Fibroblast of lung (primary cell): ENCODE results near the gene NUTM1.

Source experiments
- CTCF ChIP-seq, 2 donors: IDR thresholded peaks in 1 of 2; conservative IDR thresholded peaks in 1 of 2; 1 replicate in 1 of 2; 2 replicates in 1 of 2; pipeline ENCODE4 v1.5.1; 2011 to 2012; ENCODE audit warnings: low read length in 2 of 2, control low read depth in 1 of 2, inconsistent platforms in 1 of 2, low read depth in 1 of 2, mild to moderate bottlenecking in 1 of 2
- EZH2 ChIP-seq: IDR thresholded peaks from 2 replicates; pipeline ENCODE4 v1.5.1; 2012; ENCODE audit warnings: low read length, control low read depth, mild to moderate bottlenecking; ENCODE audit errors: missing control alignments

GRCh38 chr15:34330279-34330678 lies 12.8 kb upstream of the NUTM1 start:
- TF ChIP-seq CTCF (conservative IDR thresholded peaks at IDR 0.05 in 1 of 2, IDR thresholded peaks at IDR 0.05 in 1 of 2; ENCODE audit: low read depth in 1 of 2, low read length in 2 of 2), result no peak
- TF ChIP-seq EZH2, result no peak
